ENCODE data around the gene MB21D2.

MB21D2 gene

DNA sequence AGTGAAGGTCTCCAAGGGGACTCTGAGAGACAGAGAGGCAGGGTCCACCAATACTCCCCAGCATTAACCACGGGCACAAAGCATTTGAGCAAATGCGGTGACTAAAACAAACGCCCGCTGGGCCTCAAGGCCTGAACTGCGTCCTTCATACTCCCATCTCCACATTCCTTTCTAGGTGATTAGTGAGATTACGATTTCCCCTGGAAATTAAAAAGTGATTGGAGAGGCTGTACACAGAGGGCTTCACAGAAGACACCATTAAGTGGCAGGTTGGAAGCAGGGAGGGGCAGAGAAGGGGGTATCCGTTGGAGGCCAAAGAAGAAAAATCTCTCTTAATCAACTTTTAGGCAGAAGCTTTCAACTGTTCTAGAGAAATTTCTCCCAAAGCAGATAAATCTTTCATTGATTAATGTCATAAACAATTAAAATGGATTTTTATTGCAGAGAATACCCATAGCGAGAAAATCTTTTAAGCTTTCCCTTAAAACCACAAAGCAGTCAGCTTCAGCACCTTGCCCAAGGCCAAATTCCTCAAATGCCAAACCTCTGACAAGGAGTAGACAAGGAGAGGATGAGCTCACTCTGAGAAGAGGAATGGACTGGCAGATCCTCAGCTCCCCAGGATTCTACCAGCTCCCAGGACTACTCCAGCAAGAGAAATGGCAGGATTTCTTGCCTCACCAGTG, 38.2 kb downstream of the MB21D2 start:
- H3K9me3 ChIP-seq (ENCODE audit: control insufficient read depth, insufficient read depth, low read length), result no peaks in the 10 kb centered on the region
- no peak overlapping the region for H3K27ac ChIP-seq (ENCODE audit: low read depth, low read length)
- H3K4me3 ChIP-seq (ENCODE audit: low read depth, low read length), result no peak overlapping the region
- H3K4me1 ChIP-seq (ENCODE audit: control insufficient read depth, insufficient read depth, low read length), result peaks cover 29% of the 10 kb centered on the region
- no peaks in the 10 kb centered on the region for H3K27me3 ChIP-seq (ENCODE audit: control insufficient read depth, insufficient read depth, low read length)
- H3K36me3 ChIP-seq (ENCODE audit: control insufficient read depth, insufficient read depth, low read length), result no peaks in the 10 kb centered on the region
- peak overlapping the region; percentile 45; the same call in 1 of the 2 replicates for H3K9ac ChIP-seq (ENCODE audit: low read depth, low read length)

DNA sequence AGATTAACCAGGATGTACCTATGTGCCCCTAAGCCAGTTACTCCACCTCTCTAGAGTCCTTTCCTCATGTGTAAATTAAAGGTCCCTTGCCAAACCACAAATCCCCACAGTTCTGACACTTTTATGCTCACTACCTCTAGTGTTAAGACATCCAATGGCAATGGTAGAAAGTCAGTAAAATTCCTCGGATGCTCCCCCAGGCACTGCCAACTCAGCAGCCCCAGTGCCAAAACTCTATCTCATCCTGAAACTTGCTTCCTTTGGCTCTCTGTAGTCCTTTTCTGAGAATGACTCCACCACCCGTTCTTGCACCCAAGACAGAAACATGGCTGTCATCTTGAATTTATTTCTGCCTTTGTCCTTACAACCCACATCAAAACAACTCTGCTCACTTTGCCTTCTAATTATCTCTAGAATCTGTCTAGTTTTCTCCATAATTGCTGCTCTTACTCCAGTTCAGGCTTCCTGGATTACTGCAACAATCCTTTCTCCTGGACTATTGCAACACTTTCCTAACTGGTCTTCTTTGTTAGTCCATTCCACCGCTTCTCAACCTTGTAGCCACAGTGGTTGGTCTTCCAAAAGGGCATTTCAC, 41.6 kb downstream of the MB21D2 start:
- no peaks in the 10 kb centered on the region for H3K9me3 ChIP-seq (ENCODE audit: control insufficient read depth, insufficient read depth, low read length)
- H3K4me1 ChIP-seq (ENCODE audit: control insufficient read depth, insufficient read depth, low read length), result peaks cover 19% of the 10 kb centered on the region
- H3K27me3 ChIP-seq (ENCODE audit: control insufficient read depth, insufficient read depth, low read length), result no peaks in the 10 kb centered on the region
- H3K9ac ChIP-seq (ENCODE audit: low read depth, low read length), result no peak overlapping the region
- no peaks in the 10 kb centered on the region for H3K36me3 ChIP-seq (ENCODE audit: control insufficient read depth, insufficient read depth, low read length)
- no peak overlapping the region for H3K27ac ChIP-seq (ENCODE audit: low read depth, low read length)
- H3K4me3 ChIP-seq (ENCODE audit: low read depth, low read length), result no peak overlapping the region

DNA sequence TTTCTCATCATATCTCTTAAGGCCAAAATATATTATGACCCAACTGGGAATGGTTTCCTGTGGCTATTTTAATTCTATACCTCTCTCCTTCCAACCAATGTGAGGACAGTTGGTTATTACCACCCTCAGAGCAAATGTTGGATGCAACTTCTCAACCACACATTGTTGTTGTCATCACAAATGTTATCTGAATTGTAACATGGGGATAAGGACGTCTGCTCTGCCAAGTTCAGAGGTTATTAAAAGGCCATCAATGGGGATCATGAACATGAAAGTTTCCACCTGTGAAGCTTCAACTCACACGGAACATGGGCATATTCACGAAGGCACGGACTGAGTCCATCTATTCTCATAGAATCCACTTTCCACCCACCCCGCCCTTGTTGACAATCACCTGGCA, 46.8 kb downstream of the MB21D2 start:
- Histone ChIP-seq H3K27ac (ENCODE audit: low read depth, low read length) (no peak overlapping the region), H3K4me1 (ENCODE audit: control insufficient read depth, insufficient read depth, low read length) (peaks cover 25% of the 10 kb centered on the region), H3K9me3 (ENCODE audit: control insufficient read depth, insufficient read depth, low read length) (no peaks in the 10 kb centered on the region), H3K4me3 (ENCODE audit: low read depth, low read length) (no peak overlapping the region), H3K9ac (ENCODE audit: low read depth, low read length) (no peak overlapping the region), H3K27me3 (ENCODE audit: control insufficient read depth, insufficient read depth, low read length) (no peaks in the 10 kb centered on the region), H3K36me3 (ENCODE audit: control insufficient read depth, insufficient read depth, low read length) (no peaks in the 10 kb centered on the region)

DNA sequence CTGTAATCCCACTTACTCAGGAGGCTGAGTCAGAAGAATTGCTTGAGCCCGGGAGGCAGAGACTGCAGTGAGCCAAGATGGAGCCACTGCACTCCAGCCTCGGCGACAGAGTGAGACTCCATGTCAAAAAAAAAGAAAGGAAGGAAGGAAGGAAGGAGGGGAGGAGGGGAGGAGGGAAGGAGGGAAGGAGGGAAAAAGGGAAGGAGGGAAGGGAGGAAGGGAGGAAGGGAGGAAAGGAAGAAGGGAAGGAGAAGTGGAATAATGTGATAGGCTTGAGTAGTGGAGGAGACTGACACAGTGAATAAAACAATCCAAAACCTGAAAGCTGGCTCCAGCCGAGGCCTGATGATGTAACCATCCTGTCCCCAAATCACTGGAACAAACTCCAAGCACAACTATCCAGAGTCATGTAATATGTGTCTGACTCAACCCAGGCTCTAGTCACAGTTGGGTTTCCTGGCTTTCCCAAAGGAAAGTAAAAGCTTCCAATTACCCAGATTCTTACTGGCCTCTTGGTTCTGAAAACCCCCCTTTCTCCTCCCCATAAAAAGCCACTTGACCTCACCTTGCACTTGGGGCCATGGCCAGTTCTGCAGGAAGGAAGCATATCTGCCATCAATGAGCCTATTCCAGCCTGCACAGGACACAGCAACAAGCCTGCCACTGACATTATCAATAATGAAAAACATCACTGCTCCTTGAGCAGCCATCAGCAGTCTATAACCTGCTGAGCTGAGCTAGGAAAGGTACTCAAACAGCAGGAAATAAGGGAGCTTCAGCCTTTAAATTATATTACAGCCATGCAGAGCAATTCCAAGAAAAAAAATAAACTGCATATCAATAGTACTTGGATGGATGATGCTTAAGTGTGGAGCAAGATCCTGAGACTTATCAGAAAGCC, 48.3 kb downstream of the MB21D2 start:
- Histone ChIP-seq H3K27me3 (ENCODE audit: control insufficient read depth, insufficient read depth, low read length) (no peaks in the 10 kb centered on the region), H3K9me3 (ENCODE audit: control insufficient read depth, insufficient read depth, low read length) (no peaks in the 10 kb centered on the region), H3K4me3 (ENCODE audit: low read depth, low read length) (no peak overlapping the region), H3K36me3 (ENCODE audit: control insufficient read depth, insufficient read depth, low read length) (no peaks in the 10 kb centered on the region), H3K4me1 (ENCODE audit: control insufficient read depth, insufficient read depth, low read length) (peaks cover 25% of the 10 kb centered on the region), H3K27ac (ENCODE audit: low read depth, low read length) (no peak overlapping the region), H3K9ac (ENCODE audit: low read depth, low read length) (no peak overlapping the region)

DNA sequence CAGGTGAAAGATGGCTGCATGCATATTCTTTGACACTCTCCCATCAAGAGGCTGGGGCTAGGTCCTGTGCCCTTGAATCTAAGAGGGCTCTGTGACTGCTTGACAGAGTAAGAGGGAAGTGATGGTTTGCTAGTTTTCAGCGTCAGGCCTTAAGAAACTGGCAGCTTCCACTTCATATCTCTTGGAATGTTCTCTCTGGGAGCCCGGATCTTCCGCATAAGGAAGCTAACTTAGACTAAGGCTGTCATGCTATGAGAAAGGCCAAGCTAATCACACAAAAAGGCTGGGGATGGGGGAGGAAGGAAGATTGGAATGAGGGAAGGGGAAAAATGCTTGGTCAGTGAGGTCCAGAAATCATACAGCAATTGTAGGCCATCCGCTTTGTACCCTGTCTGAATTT, 50.0 kb downstream of the MB21D2 start:
- Histone ChIP-seq H3K9me3 (ENCODE audit: control insufficient read depth, insufficient read depth, low read length) (no peaks in the 10 kb centered on the region), H3K9ac (ENCODE audit: low read depth, low read length) (no peak overlapping the region), H3K36me3 (ENCODE audit: control insufficient read depth, insufficient read depth, low read length) (no peaks in the 10 kb centered on the region), H3K27me3 (ENCODE audit: control insufficient read depth, insufficient read depth, low read length) (no peaks in the 10 kb centered on the region), H3K4me1 (ENCODE audit: control insufficient read depth, insufficient read depth, low read length) (peaks cover 25% of the 10 kb centered on the region), H3K27ac (ENCODE audit: low read depth, low read length) (no peak overlapping the region), H3K4me3 (ENCODE audit: low read depth, low read length) (no peak overlapping the region)

DNA sequence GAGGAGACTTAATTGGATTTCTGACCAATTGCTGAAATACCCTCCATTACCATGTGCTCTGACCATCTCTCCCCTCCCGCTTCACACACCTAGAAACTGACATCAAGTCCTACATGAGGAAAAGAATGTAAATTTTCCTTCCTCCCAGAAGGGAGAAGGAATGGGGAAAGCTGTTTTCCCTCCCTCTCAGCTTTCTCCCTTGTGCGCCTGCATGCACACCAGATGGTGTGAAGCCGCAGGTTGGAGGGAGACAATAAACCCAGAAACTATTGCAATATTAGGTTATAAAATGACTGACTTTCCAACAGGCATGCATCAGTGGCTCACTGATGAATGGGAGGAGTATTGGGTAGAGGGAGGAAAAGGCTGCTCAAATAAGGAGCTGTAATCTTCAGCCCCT, 50.9 kb downstream of the MB21D2 start:
- Histone ChIP-seq H3K27me3 (ENCODE audit: control insufficient read depth, insufficient read depth, low read length) (no peaks in the 10 kb centered on the region), H3K27ac (ENCODE audit: low read depth, low read length) (no peak overlapping the region), H3K9me3 (ENCODE audit: control insufficient read depth, insufficient read depth, low read length) (no peaks in the 10 kb centered on the region), H3K9ac (ENCODE audit: low read depth, low read length) (no peak overlapping the region), H3K4me3 (ENCODE audit: low read depth, low read length) (no peak overlapping the region), H3K4me1 (ENCODE audit: control insufficient read depth, insufficient read depth, low read length) (peaks cover 25% of the 10 kb centered on the region), H3K36me3 (ENCODE audit: control insufficient read depth, insufficient read depth, low read length) (no peaks in the 10 kb centered on the region)

DNA sequence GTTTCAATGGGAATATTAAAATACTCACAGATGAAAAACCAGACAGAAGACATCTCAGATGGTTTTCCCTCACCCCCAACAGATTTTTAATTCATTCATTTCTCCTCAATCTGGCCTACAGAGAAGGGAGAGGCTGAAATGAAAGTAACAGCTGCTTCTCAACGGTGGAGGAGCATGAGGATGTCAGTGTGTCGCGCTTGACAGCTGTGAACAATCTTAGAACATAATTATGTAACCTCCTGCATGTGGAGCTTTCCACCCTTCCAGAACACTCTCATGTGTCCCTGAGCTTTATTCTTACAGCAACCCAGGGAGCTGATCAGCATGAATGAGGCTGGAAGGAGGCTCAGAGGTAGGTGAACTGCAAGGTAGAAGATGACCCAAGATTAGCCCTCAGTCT, 52.7 kb downstream of the MB21D2 start:
- H3K27me3 ChIP-seq (ENCODE audit: control insufficient read depth, insufficient read depth, low read length), result no peaks in the 10 kb centered on the region
- no peak overlapping the region for H3K9ac ChIP-seq (ENCODE audit: low read depth, low read length)
- no peaks in the 10 kb centered on the region for H3K36me3 ChIP-seq (ENCODE audit: control insufficient read depth, insufficient read depth, low read length)
- H3K27ac ChIP-seq (ENCODE audit: low read depth, low read length), result no peak overlapping the region
- no peaks in the 10 kb centered on the region for H3K9me3 ChIP-seq (ENCODE audit: control insufficient read depth, insufficient read depth, low read length)
- no peak overlapping the region for H3K4me3 ChIP-seq (ENCODE audit: low read depth, low read length)
- H3K4me1 ChIP-seq (ENCODE audit: control insufficient read depth, insufficient read depth, low read length), result peaks cover 31% of the 10 kb centered on the region

DNA sequence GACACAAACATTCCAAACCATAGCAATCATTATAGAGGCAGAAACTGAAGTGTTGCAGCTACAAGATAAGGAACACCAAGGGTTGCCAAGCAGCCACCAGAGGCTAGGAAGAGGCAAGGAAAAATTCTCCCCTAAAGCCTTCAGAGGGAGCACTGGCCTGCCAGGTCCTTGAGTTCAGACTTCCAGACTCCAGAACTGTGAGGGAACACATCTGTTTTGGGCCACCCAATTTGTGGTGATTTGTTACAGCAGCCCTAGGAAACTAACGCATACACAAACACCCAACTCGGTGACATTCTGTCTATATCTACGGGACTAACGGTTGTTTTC, 54.6 kb downstream of the MB21D2 start:
- Histone ChIP-seq H3K36me3 (ENCODE audit: control insufficient read depth, insufficient read depth, low read length) (no peaks in the 10 kb centered on the region), H3K4me1 (ENCODE audit: control insufficient read depth, insufficient read depth, low read length) (peaks cover 31% of the 10 kb centered on the region), H3K27ac (ENCODE audit: low read depth, low read length) (no peak overlapping the region), H3K9me3 (ENCODE audit: control insufficient read depth, insufficient read depth, low read length) (no peaks in the 10 kb centered on the region), H3K27me3 (ENCODE audit: control insufficient read depth, insufficient read depth, low read length) (no peaks in the 10 kb centered on the region), H3K9ac (ENCODE audit: low read depth, low read length) (no peak overlapping the region), H3K4me3 (ENCODE audit: low read depth, low read length) (no peak overlapping the region)

DNA sequence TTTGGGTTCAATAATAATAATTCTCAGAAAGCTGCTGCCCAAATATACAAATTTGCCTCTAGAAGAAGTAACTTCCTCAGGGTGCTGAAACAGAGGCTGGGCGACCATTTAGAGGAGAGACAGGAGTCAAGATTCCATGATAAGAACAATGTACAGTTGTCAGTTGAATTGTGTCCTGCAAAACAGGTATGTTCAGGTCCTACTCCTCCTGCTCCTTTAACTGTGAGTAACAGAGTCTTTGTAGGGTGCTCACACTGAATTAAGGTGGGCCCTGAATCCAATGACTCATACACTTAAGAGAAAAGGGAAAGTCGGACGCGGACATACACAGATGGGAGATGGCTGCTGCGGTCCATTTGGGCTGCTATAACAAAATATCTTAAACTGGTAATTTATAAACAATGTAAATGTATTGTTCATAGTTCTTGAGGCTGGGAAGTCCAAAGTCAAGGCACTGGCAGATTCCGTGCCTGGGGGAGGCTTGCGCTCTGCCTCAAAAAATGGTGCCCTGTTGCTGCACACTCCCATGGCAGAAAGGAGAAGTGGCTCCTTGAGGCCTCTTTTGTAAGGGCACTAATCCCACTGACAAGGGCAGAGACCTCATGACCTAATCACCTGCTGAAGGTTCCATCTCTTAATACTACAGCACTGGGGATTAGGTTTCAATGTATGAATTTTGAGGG, 55.1 kb downstream of the MB21D2 start:
- no peaks in the 10 kb centered on the region for H3K27me3 ChIP-seq (ENCODE audit: control insufficient read depth, insufficient read depth, low read length)
- no peak overlapping the region for H3K9ac ChIP-seq (ENCODE audit: low read depth, low read length)
- H3K9me3 ChIP-seq (ENCODE audit: control insufficient read depth, insufficient read depth, low read length), result no peaks in the 10 kb centered on the region
- H3K4me1 ChIP-seq (ENCODE audit: control insufficient read depth, insufficient read depth, low read length), result peaks cover 26% of the 10 kb centered on the region
- H3K27ac ChIP-seq (ENCODE audit: low read depth, low read length), result no peak overlapping the region
- no peak overlapping the region for H3K4me3 ChIP-seq (ENCODE audit: low read depth, low read length)
- no peaks in the 10 kb centered on the region for H3K36me3 ChIP-seq (ENCODE audit: control insufficient read depth, insufficient read depth, low read length)

DNA sequence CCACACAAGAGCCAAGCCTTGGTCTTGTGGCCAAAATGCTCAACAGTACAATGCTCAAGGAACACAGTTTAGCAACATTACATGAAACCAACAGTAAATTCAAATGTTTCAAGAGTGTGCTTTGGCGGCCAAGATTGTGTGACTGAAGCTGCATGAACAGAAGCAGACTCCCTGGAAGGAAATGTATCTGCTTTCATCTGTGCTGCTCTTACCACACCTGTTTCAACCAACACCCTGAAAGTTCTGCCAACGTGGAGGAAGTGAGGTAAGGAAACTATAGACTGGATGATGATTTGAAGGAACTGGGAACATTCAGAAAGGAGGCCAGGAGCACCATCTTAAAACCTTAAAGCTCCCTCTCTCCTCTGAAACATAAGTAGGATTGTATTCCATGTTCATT, 55.7 kb downstream of the MB21D2 start:
- Histone ChIP-seq H3K27ac (ENCODE audit: low read depth, low read length) (no peak overlapping the region), H3K9ac (ENCODE audit: low read depth, low read length) (no peak overlapping the region), H3K9me3 (ENCODE audit: control insufficient read depth, insufficient read depth, low read length) (no peaks in the 10 kb centered on the region), H3K36me3 (ENCODE audit: control insufficient read depth, insufficient read depth, low read length) (no peaks in the 10 kb centered on the region), H3K4me3 (ENCODE audit: low read depth, low read length) (no peak overlapping the region), H3K4me1 (ENCODE audit: control insufficient read depth, insufficient read depth, low read length) (peaks cover 21% of the 10 kb centered on the region), H3K27me3 (ENCODE audit: control insufficient read depth, insufficient read depth, low read length) (no peaks in the 10 kb centered on the region)

DNA sequence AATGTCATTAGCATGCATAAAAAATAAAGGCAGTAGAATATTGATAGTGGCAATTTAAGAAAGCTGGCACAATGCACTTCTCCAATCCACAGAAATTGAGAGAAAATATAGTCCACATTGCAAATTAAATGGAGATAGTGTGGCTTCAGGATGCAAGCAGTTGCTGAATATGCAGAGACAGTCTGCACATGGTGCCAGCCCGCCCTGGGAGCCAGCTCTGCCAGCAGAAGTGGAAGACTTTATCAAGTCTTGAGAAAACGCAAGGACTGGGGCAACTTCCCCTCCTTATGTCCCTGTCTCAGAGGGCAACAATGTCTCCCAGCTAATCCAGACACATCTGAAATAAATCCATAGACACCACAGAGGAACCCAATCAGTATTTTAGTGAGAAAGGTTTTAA, 57.2 kb downstream of the MB21D2 start:
- H3K9me3 ChIP-seq (ENCODE audit: control insufficient read depth, insufficient read depth, low read length), result no peaks in the 10 kb centered on the region
- H3K27ac ChIP-seq (ENCODE audit: low read depth, low read length), result no peak overlapping the region
- no peaks in the 10 kb centered on the region for H3K36me3 ChIP-seq (ENCODE audit: control insufficient read depth, insufficient read depth, low read length)
- H3K4me3 ChIP-seq (ENCODE audit: low read depth, low read length), result no peak overlapping the region
- H3K9ac ChIP-seq (ENCODE audit: low read depth, low read length), result no peak overlapping the region
- no peaks in the 10 kb centered on the region for H3K27me3 ChIP-seq (ENCODE audit: control insufficient read depth, insufficient read depth, low read length)
- H3K4me1 ChIP-seq (ENCODE audit: control insufficient read depth, insufficient read depth, low read length), result peaks cover 19% of the 10 kb centered on the region

Data from HUES48 (cell line).